Colonic mucosa (tissue), 4 donors: Measurements from ENCODE around the gene GPX7. TPM values are rescaled to one million over a fixed set of nuclear protein-coding genes. Genes with fewer than 3 reads are reported as not detected.

Source experiments
- DNase-seq: peaks from one replicate; pipeline ENCODE4 v3.0.0-alpha.2; 2020
- H3K27ac ChIP-seq: fragments of 200-600 bp; one replicate; pipeline ENCODE4 v1.8.0; 2021
- H3K27me3 ChIP-seq: fragments of 200-600 bp; one replicate; pipeline ENCODE4 v1.8.0; 2021
- H3K36me3 ChIP-seq: fragments of 200-600 bp; one replicate; pipeline ENCODE4 v1.8.0; 2021
- H3K4me1 ChIP-seq: fragments of 200-600 bp; one replicate; pipeline ENCODE4 v1.8.0; 2021; ENCODE audit warnings: mild to moderate bottlenecking
- H3K4me3 ChIP-seq: fragments of 200-600 bp; one replicate; pipeline ENCODE4 v1.8.0; 2021
- H3K9ac ChIP-seq, 2 donors: one replicate each; pipeline ENCODE4 v1.7.0; 2013; ENCODE audit warnings: control low read depth in 2 of 2, low read depth in 2 of 2, low read length in 2 of 2
- H3K9me3 ChIP-seq: fragments of 200-600 bp; one replicate; pipeline ENCODE4 v1.8.0; 2021
- CTCF ChIP-seq: fragments of 200-600 bp; IDR thresholded peaks from one replicate; pipeline ENCODE4 v1.8.0; 2022; ENCODE audit warnings: antibody characterized with exemption, mild to moderate bottlenecking
- intact Hi-C: fragments of 100-400 bp; cut with DNase I; formaldehyde crosslinking; loops from one replicate; pipeline ENCODE4 v1.14.1; 2022
- total RNA-seq, 2 donors: library from RNA; stranded (reverse); fragmentation: NEBNext Ultra II Directional in 1 of 2; extraction: Animal tissue kit (Norgen Biotek cat#: 25700) in 1 of 2; gene quantifications; one replicate each; pipeline ENCODE4 v1.2.1, GENCODE V29; 2021
- donor health status: healthy.
- donor health status: DM: no; HTN: no; CAD: no.
- donor health status: DM: no; HTN: no; CAD: no.

GPX7 gene
- total RNA-seq, 2 donors from 2014 or later, result 1.8 to 6.0 TPM

GRCh38 chr1:52657702-52658101 lies 55.5 kb downstream of the GPX7 start:
- no peak for TF ChIP-seq CTCF
- Histone ChIP-seq H3K9me3 (no peaks in the 10 kb centered on the region), H3K27me3 (no peaks in the 10 kb centered on the region), H3K4me1 (no peaks in the 10 kb centered on the region), H3K27ac (no peak overlapping the region), H3K4me3 (no peak overlapping the region), H3K36me3 (no peaks in the 10 kb centered on the region), H3K9ac (no peak overlapping the region)
- no peak for DNase-seq
- intact Hi-C loops, result no loop called here

Other genes starting within 250 kb of the GPX7 start
- gene CC2D1B, start 236.2 kb upstream of the GPX7 start, total RNA-seq, result 10 to 100 TPM; 25.2 to 27.3 TPM
- 10 to 100 TPM in 1 of 2 donors, 1 to 10 TPM in 1; 4.9 to 19.6 TPM for gene ORC1, start 197.9 kb upstream of the GPX7 start, total RNA-seq
- gene PRPF38A, start 197.8 kb upstream of the GPX7 start, total RNA-seq, result 10 to 100 TPM; 56.7 to 61.4 TPM
- 10 to 100 TPM; 20.0 to 27.4 TPM for gene TUT4, start 49.3 kb upstream of the GPX7 start, total RNA-seq
- under 1 TPM in 1 of 2 donors, not detected in 1; 0.22 TPM for gene SHISAL2A, start 30.8 kb downstream of the GPX7 start, total RNA-seq
- 10 to 100 TPM; 14.8 to 23.8 TPM for gene COA7, start 96.0 kb downstream of the GPX7 start, total RNA-seq
- 10 to 100 TPM; 20.5 to 26.6 TPM for gene ZYG11B, start 124.1 kb downstream of the GPX7 start, total RNA-seq
- gene ZYG11A, start 240.4 kb downstream of the GPX7 start, total RNA-seq, result under 1 TPM; 0.05 to 0.22 TPM